Breast epithelium (tissue), 4 donors: ENCODE measurements around the gene KCNQ1OT1. TPM values are rescaled to one million over a fixed set of nuclear protein-coding genes. Genes with fewer than 3 reads are reported as not detected.

ENCODE experiments used
- DNase-seq, 2 donors: peaks; one replicate each; pipeline ENCODE4 v3.0.0-alpha.2; 2019; ENCODE audit warnings: low spot score in 2 of 2
- H3K27ac ChIP-seq, 2 donors: fragments of 200-600 bp; sonication (generic) in 1 of 2; one replicate each; pipeline ENCODE4 v1.5.1; 2016 to 2019; ENCODE audit warnings: mild to moderate bottlenecking in 1 of 2
- H3K27me3 ChIP-seq, 2 donors: fragments of 200-600 bp; sonication (generic) in 1 of 2; one replicate each; pipeline versions ENCODE4 v1.5.1 to v1.6.0; 2017 to 2019; ENCODE audit warnings: control low read depth in 1 of 2, mild to moderate bottlenecking in 1 of 2
- H3K36me3 ChIP-seq: fragments of 200-600 bp; one replicate; pipeline ENCODE4 v1.5.1; 2019
- H3K4me1 ChIP-seq, 2 donors: fragments of 200-600 bp; sonication (generic); one replicate each; pipeline ENCODE4 v1.5.1; 2016 to 2019; ENCODE audit warnings: control low read depth in 1 of 2
- H3K4me3 ChIP-seq, 3 donors: fragments of 200-600 bp; sonication (generic); 1 replicate in 2 of 3; 2 replicates in 1 of 3; pipeline ENCODE4 v1.5.1; 2016 to 2019; ENCODE audit warnings: mild to moderate bottlenecking in 3 of 3, moderate library complexity in 2 of 3
- H3K9me3 ChIP-seq, 2 donors: fragments of 200-600 bp; sonication (generic) in 1 of 2; one replicate each; pipeline ENCODE4 v1.5.1; 2016 to 2019; ENCODE audit warnings: control low read depth in 1 of 2
- CTCF ChIP-seq, 3 donors: fragments of 450-650 bp; IDR thresholded peaks; one replicate each; pipeline ENCODE4 v1.5.1; 2016 to 2017; ENCODE audit warnings: antibody characterized with exemption in 3 of 3, mild to moderate bottlenecking in 3 of 3, moderate library complexity in 3 of 3
- POLR2A ChIP-seq: fragments of 450-650 bp; IDR thresholded peaks from one replicate; pipeline ENCODE4 v1.6.1; 2016; ENCODE audit warnings: antibody characterized with exemption, mild to moderate bottlenecking, moderate library complexity
- POLR2AphosphoS5 ChIP-seq, 3 donors: sonication (generic); formaldehyde crosslinking; IDR thresholded peaks; one replicate each; pipeline ENCODE4 v1.6.1; 2017; ENCODE audit warnings: antibody characterized with exemption in 3 of 3
- intact Hi-C: fragments of 100-400 bp; cut with DNase I; formaldehyde crosslinking; loops from one replicate; pipeline ENCODE4 v1.15.1; 2023; ENCODE audit warnings: low total_unique reads
- total RNA-seq, 3 donors: library from RNA; depleted of rRNA; stranded (reverse); fragments of >200 nt; gene quantifications; one replicate each; pipeline ENCODE4 v1.1.0, GENCODE V29; 2016

Gene KCNQ1OT1
- total RNA-seq, 3 donors from 2014 or later: 2.1 to 5.3 (median 3.6) TPM

- no peak for TF ChIP-seq POLR2A
- TF ChIP-seq POLR2AphosphoS5 (IDR thresholded peaks at IDR 0.05): no peak
- no peak for TF ChIP-seq CTCF (IDR thresholded peaks at IDR 0.05)
- H3K36me3 ChIP-seq: no peaks in the 10 kb centered on the region
- no peaks in the 10 kb centered on the region for H3K27me3 ChIP-seq
- peaks cover 30 to 43% of the 10 kb centered on the region in 2 donors for H3K9me3 ChIP-seq
- H3K27ac ChIP-seq: no peak overlapping the region
- intact Hi-C loops: no loop called here
- peak in 1 of 2 donors; percentile 33 for DNase-seq
- H3K4me3 ChIP-seq: no peak overlapping the region
- H3K4me1 ChIP-seq: no peaks in the 10 kb centered on the region
These were observed 43.8 kb downstream of the KCNQ1OT1 start for GRCh38 chr11:2655834-2656622.

- Histone ChIP-seq H3K4me3 (no peak overlapping the region), H3K9me3 (peaks cover 30 to 42% of the 10 kb centered on the region in 2 donors), H3K4me1 (no peaks in the 10 kb centered on the region), H3K36me3 (no peaks in the 10 kb centered on the region), H3K27ac (no peak overlapping the region), H3K27me3 (no peaks in the 10 kb centered on the region)
- TF ChIP-seq POLR2A: no peak
- TF ChIP-seq POLR2AphosphoS5 (IDR thresholded peaks at IDR 0.05): no peak
- no peak for TF ChIP-seq CTCF (IDR thresholded peaks at IDR 0.05)
- intact Hi-C loops: no loop called here
- no peak for DNase-seq
These were observed 44.6 kb downstream of the KCNQ1OT1 start for GRCh38 chr11:2655016-2655719.

DNA sequence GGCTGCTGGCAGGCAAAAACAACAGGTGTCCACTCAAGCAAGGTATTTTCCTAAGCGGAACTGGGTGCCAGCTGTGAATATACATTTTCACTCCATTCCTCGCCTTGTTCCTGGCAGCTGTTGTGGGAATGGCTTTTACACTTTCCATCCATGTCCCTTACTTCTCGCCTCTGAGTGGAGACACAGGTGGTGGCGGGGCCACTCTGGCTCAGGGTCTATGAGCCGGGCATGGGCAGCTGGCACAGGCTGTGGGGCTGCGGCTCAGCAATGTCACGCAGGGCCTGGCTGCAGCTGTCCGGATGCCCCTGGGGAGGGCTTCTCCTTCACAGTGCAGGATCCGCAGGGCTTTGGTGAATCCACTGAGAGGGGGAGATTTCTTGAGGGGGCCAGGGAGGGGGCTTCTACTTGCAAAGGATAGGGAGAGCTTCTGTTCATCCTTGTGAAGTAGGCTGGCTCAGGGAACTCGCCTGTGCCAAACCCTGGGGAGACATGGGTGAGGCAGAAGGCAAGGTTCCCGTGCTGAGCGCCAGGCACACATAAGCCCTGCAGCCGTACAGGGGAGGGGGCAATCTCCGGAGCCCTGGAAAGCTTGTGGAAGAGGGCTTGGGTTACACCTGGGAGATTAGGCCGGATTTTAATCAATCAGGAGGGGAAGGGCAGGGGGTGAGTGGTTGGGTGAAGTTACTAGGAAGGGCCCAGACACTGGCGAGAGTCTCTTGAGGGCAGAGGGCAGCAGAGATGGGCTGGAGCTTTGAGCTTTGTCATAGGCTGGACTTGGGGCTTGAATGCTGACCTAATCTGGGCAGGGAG lies 45.7 kb downstream of the KCNQ1OT1 start:
- Histone ChIP-seq H3K4me3 (no peak overlapping the region), H3K27ac (no peak overlapping the region), H3K27me3 (no peaks in the 10 kb centered on the region), H3K9me3 (peaks cover 33 to 44% of the 10 kb centered on the region in 2 donors), H3K36me3 (no peaks in the 10 kb centered on the region), H3K4me1 (no peaks in the 10 kb centered on the region)
- TF ChIP-seq CTCF (IDR thresholded peaks at IDR 0.05): no peak
- TF ChIP-seq POLR2AphosphoS5 (IDR thresholded peaks at IDR 0.05): no peak
- no peak for TF ChIP-seq POLR2A
- DNase-seq: no peak
- intact Hi-C loops: no loop called here

GRCh38 chr11:2653198-2653551 lies 46.6 kb downstream of the KCNQ1OT1 start:
- no peak for DNase-seq
- Histone ChIP-seq H3K4me1 (no peaks in the 10 kb centered on the region), H3K27ac (no peak overlapping the region), H3K27me3 (no peaks in the 10 kb centered on the region), H3K36me3 (no peaks in the 10 kb centered on the region), H3K4me3 (no peak overlapping the region), H3K9me3 (peaks cover 36 to 44% of the 10 kb centered on the region in 2 donors)
- intact Hi-C loops: no loop called here
- TF ChIP-seq CTCF (IDR thresholded peaks at IDR 0.05) (no peak), POLR2AphosphoS5 (IDR thresholded peaks at IDR 0.05) (no peak), POLR2A (no peak)
